Stimulated activated CD8-positive, alpha-beta memory T cell treated with anti-CD3 and anti-CD28 coated beads, Interleukin-12 subunit alpha, Interleukin-12 subunit beta, amount 100 ng/mL, for 4 hours (primary cell): ENCODE measurements around the gene BPHL.
"Not testable (repeated sequence)": the region's sequence is repeated elsewhere in the genome, so short reads cannot be mapped to it uniquely, and the experiment has no call there.

Experiments
- DNase-seq: peaks from one replicate; pipeline ENCODE4 v3.0.0-alpha.2; 2020; ENCODE audit warnings: low read depth

Gene BPHL

GRCh38 chr6:3118353-3119039, at the start of gene BPHL:
Gene BPHL, plus strand, starts transcription at chr6:3118711. Its CDS starts 30 bp downstream, at chr6:3118741.
- peak; percentile 99 for DNase-seq

- DNase-seq, result no peak
Observed at GRCh38 chr6:3071568-3071967, 46.9 kb upstream of the BPHL start.

GRCh38 chr6:3072798-3073197, 45.7 kb upstream of the BPHL start:
- DNase-seq, result no peak

GRCh38 chr6:3073382-3073781, 45.1 kb upstream of the BPHL start:
- no peak for DNase-seq

GRCh38 chr6:3075772-3076113, 42.8 kb upstream of the BPHL start:
- DNase-seq, result no peak

GRCh38 chr6:3076320-3076719, 42.2 kb upstream of the BPHL start:
- DNase-seq, result no peak

- no peak for DNase-seq
Observed at GRCh38 chr6:3077430-3077829, 41.1 kb upstream of the BPHL start.

- not testable (repeated sequence) for DNase-seq
Observed at GRCh38 chr6:3078952-3079351, 39.6 kb upstream of the BPHL start.

- DNase-seq, result no peak
Observed at GRCh38 chr6:3079682-3080081, 38.8 kb upstream of the BPHL start.

- no peak for DNase-seq
Observed at GRCh38 chr6:3081960-3082359, 36.6 kb upstream of the BPHL start.

- DNase-seq, result no peak
Observed at GRCh38 chr6:3085074-3085473, 33.4 kb upstream of the BPHL start.

- DNase-seq, result no peak
Observed at GRCh38 chr6:3086282-3086946, 32.1 kb upstream of the BPHL start.

- no peak for DNase-seq
Observed at GRCh38 chr6:3088446-3088845, 30.1 kb upstream of the BPHL start.

GRCh38 chr6:3088968-3089367, 29.5 kb upstream of the BPHL start:
- DNase-seq, result no peak

- no peak for DNase-seq
Observed at GRCh38 chr6:3090013-3090412, 28.5 kb upstream of the BPHL start.

- no peak for DNase-seq
Observed at GRCh38 chr6:3094815-3095214, 23.7 kb upstream of the BPHL start.

- DNase-seq, result no peak
Observed at GRCh38 chr6:3102875-3103274, 15.6 kb upstream of the BPHL start.

- no peak for DNase-seq
Observed at GRCh38 chr6:3108746-3109414, 9.6 kb upstream of the BPHL start.

- no peak for DNase-seq
Observed at GRCh38 chr6:3109761-3110160, 8.8 kb upstream of the BPHL start.

GRCh38 chr6:3114377-3114776, 4.1 kb upstream of the BPHL start:
- DNase-seq, result no peak

GRCh38 chr6:3117912-3118352, 579 bp upstream of the BPHL start:
- DNase-seq, result no peak

- no peak for DNase-seq
Observed at GRCh38 chr6:3119040-3119723, 671 bp downstream of the BPHL start.

GRCh38 chr6:3120765-3121089, 2.2 kb downstream of the BPHL start:
- DNase-seq, result no peak
